Spinal cord (tissue), 10 donors: ENCODE data around the gene MOAP1. TPM values are rescaled to one million over a fixed set of nuclear protein-coding genes. Genes with fewer than 3 reads are reported as not detected.
A peak's percentile ranks its signal among the peaks of the same experiment; 100 is the strongest.
"Not testable (repeated sequence)": the region's sequence is repeated elsewhere in the genome, so short reads cannot be mapped to it uniquely, and the experiment has no call there.

Source experiments
- DNase-seq, 6 donors: peaks; one replicate each; pipeline versions ENCODE4 v3.0.0 to v3.0.0-alpha.2; 2013 to 2015; ENCODE audit warnings: low spot score in 6 of 6, low read depth in 4 of 6
- H3K27ac ChIP-seq: one replicate; pipeline ENCODE4 v1.5.1; 2013; ENCODE audit warnings: low read depth, low read length, control low read depth
- H3K27me3 ChIP-seq: one replicate; pipeline ENCODE4 v1.6.1; 2013; ENCODE audit warnings: low read length; ENCODE audit not compliant: control insufficient read depth, insufficient read depth
- H3K36me3 ChIP-seq: one replicate; pipeline ENCODE4 v1.6.1; 2013; ENCODE audit warnings: low read length; ENCODE audit not compliant: control insufficient read depth, insufficient read depth
- H3K4me1 ChIP-seq: one replicate; pipeline ENCODE4 v1.6.1; 2013; ENCODE audit warnings: low read length; ENCODE audit not compliant: control insufficient read depth, insufficient read depth
- H3K4me3 ChIP-seq: one replicate; pipeline ENCODE4 v1.5.1; 2013; ENCODE audit warnings: low read depth, low read length, control low read depth
- H3K9me3 ChIP-seq: one replicate; pipeline ENCODE4 v1.6.1; 2013; ENCODE audit warnings: low read length; ENCODE audit not compliant: control insufficient read depth, insufficient read depth
- WGBS: methylation state at CpG from one replicate; pipeline ENCODE4 v1.1.5; 2013; ENCODE audit warnings: missing lambda C conversion rate; ENCODE audit not compliant: insufficient coverage; 5-methylcytosine and 5-hydroxymethylcytosine counted together
- polyA plus RNA-seq, 2 donors: library from polyadenylated mRNA; unstranded; fragments of 120-200 nt; gene quantifications; one replicate each; pipeline ENCODE4 v1.2.1, GENCODE V29; 2013; ENCODE audit not compliant: insufficient read length in 2 of 2
- total RNA-seq, 2 donors: library from RNA; depleted of rRNA in 1 of 2; stranded (reverse); fragments of 120-200 nt in 1 of 2; fragments of >200 nt in 1 of 2; gene quantifications; one replicate each; pipeline versions ENCODE4 v1.2.3 to v1.2.4, GENCODE V29; 2013 to 2014
- donor health status: healthy.

Gene MOAP1
- total and polyA plus RNA-seq, 4 donors, result 68.3 to 157 (median 147) TPM

DNA sequence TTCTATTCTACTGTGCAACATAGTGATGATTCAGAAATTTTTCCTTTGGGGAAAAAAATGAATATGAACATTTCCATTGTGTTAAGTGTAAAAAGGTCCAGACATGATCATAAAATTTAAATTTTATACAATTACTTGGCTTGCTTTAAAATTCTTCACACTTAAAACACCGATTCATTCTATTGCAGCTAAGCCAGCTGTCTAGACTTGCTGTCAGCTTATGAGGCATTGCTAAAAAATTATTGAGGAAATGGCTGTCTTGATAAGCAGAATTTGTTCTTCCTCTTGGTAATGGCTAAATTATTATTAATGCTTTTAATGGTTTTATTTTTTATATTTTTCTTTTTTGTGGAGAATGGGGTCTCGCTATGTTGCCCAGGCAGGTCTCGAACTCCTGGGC, 2.3 kb upstream of the MOAP1 start:
- H3K4me3 ChIP-seq, result no peak overlapping the region
- DNase-seq, result no peak
- H3K27ac ChIP-seq, result no peak overlapping the region
- peaks cover 21% of the 10 kb centered on the region for H3K4me1 ChIP-seq
- H3K36me3 ChIP-seq, result peaks cover 18% of the 10 kb centered on the region
- no peaks in the 10 kb centered on the region for H3K9me3 ChIP-seq
- no CpG with 5 or more reads among the region's 3 CpGs for WGBS
- no peaks in the 10 kb centered on the region for H3K27me3 ChIP-seq

DNA sequence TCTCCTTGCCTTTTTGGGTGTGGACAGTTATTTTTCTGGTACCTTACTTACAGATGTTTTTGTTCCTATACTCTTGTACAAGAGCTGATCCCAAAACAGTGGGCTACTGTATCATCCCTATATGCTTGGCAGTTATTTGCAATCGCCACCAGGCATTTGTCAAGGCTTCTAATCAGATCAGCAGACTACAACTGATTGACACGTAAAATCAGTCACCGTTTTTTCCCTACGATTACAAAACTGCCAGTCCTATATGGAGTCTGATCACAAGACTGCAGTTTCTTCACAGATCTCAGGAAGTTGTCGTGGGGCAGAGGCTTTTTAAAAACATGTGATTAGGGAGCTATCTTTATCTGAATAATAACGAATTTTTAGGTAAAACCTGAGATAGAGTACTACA, 1.8 kb upstream of the MOAP1 start:
- 86% methylated on average over 1 of the region's 6 CpGs for WGBS
- H3K4me3 ChIP-seq, result no peak overlapping the region
- no peak for DNase-seq

DNA sequence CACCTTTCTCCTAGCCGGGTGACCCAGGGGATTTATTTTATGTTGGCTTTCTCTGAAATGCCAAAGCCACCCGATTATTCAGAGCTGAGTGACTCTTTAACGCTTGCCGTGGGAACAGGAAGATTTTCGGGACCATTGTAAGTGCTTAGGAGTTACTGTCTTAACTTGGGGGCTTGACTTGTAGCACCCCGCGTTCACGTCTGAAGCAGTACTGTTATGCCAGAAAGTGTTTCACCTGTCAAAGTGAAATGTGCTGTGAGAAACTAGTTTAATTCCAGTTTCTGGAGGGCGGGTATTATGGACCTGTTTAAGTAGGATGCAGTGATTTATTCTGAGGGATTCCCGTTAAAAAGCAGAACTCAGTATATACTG, 638 bp upstream of the MOAP1 start:
- peak overlapping the region; percentile 75 for H3K4me3 ChIP-seq
- WGBS, result 0% methylated on average over 6 of the region's 10 CpGs
- H3K27ac ChIP-seq, result peak overlapping the region; percentile 84
- no peaks in the 10 kb centered on the region for H3K9me3 ChIP-seq
- DNase-seq, result no peak
- no peaks in the 10 kb centered on the region for H3K27me3 ChIP-seq
- peaks cover 21% of the 10 kb centered on the region for H3K36me3 ChIP-seq
- H3K4me1 ChIP-seq, result peaks cover 21% of the 10 kb centered on the region

More for the DNA sequence above, 1.8 kb upstream of the MOAP1 start:
- H3K4me1 ChIP-seq, result peaks cover 21% of the 10 kb centered on the region
- peaks cover 19% of the 10 kb centered on the region for H3K36me3 ChIP-seq
- no peaks in the 10 kb centered on the region for H3K9me3 ChIP-seq
- no peak overlapping the region for H3K27ac ChIP-seq
- H3K27me3 ChIP-seq, result no peaks in the 10 kb centered on the region

DNA sequence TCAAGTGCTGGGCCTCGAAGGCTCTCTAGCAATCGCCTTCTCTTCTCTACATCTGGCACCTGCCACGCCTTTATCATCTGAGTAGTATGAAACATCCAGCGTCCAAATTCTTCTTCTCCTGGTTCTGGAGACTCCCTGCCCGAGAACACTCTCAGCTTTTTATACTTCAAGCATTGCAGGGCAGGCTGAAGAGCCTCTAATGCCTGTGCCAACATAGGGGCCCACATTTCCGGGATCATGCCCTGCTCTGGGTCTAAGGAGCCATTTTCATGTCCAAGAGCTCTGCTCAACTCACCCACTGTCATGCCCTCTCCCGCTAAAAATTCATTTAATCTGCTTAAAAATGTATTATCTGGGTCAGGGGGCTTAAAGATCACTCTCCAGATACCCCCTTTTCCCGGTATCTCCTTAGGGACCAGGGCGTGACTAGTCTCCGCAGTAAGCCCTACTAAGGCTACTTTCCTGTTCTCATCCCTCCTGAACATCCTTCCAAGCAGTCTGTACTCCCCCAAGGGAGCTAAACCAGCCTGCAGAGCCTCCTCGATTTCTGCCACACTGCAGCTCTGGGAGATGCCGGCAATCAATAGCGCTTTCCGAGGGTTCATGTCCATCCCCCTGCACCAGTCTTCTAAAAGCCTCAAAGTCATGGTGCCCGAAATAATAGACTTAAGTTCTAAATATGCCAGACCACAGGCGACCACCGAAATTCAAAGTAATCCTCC, 940 bp downstream of the MOAP1 start:
- Histone ChIP-seq H3K9me3 (no peaks in the 10 kb centered on the region), H3K27ac (no peak overlapping the region), H3K36me3 (peaks cover 16% of the 10 kb centered on the region), H3K4me1 (peaks cover 21% of the 10 kb centered on the region), H3K4me3 (peak overlapping the region; percentile 94), H3K27me3 (no peaks in the 10 kb centered on the region)
- DNase-seq, result no peak
- 47% methylated on average over 15 of the region's 17 CpGs for WGBS

DNA sequence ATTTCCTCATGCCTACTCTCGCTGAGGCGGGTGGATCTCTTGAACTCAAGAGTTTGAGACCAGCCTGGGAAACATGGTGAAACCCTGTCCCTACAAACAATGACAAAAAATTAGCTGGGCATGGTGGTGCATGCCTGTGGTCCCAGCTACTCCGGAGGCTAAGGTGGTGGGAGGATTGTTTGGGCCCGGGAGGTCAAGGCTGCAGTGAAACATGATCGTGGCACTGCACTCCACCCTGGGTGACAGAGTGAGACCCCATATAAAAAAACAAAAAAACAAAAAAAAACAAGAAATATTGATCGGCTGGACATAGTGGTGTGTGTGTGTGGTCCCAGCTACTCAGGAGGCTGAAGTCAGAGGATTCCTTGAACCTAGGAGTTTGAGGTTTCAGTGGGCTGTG, 9.2 kb downstream of the MOAP1 start:
- H3K27ac ChIP-seq, result no peak overlapping the region
- no CpG with 5 or more reads among the region's 6 CpGs for WGBS
- H3K36me3 ChIP-seq, result no peaks in the 10 kb centered on the region
- no peaks in the 10 kb centered on the region for H3K4me1 ChIP-seq
- H3K27me3 ChIP-seq, result no peaks in the 10 kb centered on the region
- DNase-seq, result no peak
- H3K4me3 ChIP-seq, result no peak overlapping the region
- H3K9me3 ChIP-seq, result no peaks in the 10 kb centered on the region

DNA sequence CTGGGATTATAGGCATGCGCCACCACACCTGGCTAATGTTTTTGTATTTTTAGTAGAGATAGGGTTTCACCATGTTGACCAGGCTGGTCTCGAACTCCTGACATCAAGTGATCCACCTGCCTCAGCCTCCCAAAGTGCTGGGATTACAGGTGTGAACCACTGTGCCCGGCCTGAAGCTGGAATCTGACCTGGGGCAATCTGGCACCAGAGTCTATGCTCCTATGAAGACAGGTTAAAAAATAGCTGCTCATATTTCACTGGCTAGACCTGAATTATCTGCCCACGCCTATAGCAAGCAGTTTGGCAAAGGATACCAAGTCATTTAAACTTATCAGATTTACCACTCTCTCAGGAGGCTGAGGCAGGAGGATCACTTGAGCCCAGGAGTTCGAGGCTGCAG, 10.0 kb downstream of the MOAP1 start:
- not testable (repeated sequence) for H3K9me3 ChIP-seq, H3K4me3 ChIP-seq, H3K27me3 ChIP-seq, H3K4me1 ChIP-seq, H3K27ac ChIP-seq, DNase-seq, H3K36me3 ChIP-seq
- WGBS, result 86% methylated on average over 4 of the region's 5 CpGs

DNA sequence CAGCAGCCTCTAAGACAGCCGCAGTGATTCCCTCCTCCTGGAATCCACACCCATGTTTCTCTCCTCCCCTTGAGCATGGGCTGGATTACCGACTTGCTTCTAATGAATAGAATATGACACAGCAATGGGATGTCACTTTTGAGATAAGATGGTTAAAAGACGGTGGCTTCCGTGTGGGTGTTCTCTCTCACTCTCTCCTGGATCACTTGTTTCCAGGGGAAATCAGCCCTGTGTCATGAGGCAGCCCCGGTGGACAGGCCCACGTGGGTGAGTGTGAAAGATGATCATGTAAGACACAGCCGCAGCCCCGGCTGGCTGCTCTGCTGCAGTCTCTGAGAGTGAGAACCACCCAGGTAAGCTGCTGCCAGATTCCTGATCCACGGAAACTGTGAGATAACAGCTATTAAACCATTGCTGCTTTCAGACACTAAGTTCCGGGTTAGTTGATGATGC, 10.7 kb downstream of the MOAP1 start:
- Histone ChIP-seq H3K27me3 (no peaks in the 10 kb centered on the region), H3K36me3 (no peaks in the 10 kb centered on the region), H3K27ac (no peak overlapping the region), H3K4me3 (no peak overlapping the region), H3K4me1 (no peaks in the 10 kb centered on the region), H3K9me3 (no peaks in the 10 kb centered on the region)
- 49% methylated on average over 6 of the region's 10 CpGs for WGBS
- DNase-seq, result peak in 2 of 6 donors; percentile 9 to 59

DNA sequence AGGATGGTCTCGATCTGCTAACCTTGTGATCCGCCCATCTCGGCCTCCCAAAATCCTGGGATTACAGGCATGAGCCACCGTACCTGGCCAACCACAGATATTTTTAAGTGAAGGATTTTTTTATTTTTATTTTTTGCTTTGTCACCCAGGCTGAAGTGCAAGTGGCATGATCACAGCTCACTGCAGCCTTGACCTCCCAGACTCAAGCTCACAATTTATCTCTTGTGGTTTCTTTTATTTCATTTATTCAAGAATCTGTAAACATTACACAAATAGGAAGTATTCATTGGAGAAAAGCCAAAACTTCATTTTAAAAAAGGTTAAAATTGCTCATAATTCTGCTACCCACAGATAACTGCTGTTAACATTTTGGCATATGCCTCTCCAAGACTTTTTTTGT, 13.3 kb downstream of the MOAP1 start:
- H3K27ac ChIP-seq, result no peak overlapping the region
- H3K4me1 ChIP-seq, result no peaks in the 10 kb centered on the region
- 100% methylated on average over 4 of the region's 4 CpGs for whole genome bisulfite sequencing
- DNase-seq, result no peak
- no peak overlapping the region for H3K4me3 ChIP-seq
- H3K27me3 ChIP-seq, result no peaks in the 10 kb centered on the region
- H3K36me3 ChIP-seq, result no peaks in the 10 kb centered on the region
- H3K9me3 ChIP-seq, result no peaks in the 10 kb centered on the region

DNA sequence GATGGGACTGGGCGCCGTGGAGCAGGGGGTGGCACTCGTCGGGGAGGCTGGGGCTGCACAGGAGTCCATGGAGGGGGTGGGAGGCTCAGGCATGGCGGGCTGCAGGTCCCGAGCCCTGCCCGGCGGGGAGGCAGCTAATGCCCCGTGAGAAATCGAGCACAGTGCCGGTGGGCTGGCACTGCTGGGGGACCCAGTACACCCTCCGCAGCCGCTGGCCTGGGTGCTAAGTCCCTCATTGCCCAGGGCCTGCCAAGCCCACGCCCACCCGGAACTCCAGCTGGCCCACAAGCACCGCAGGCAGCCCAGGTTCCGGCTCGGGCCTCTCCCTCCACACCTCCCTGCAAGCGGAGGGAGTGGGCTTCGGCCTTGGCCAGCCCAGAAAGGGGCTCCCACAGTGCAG, 14.6 kb downstream of the MOAP1 start:
- DNase-seq, H3K4me3 ChIP-seq, H3K4me1 ChIP-seq, H3K36me3 ChIP-seq, H3K27ac ChIP-seq, H3K9me3 ChIP-seq, H3K27me3 ChIP-seq: not testable (repeated sequence)
- 94% methylated on average over 17 of the region's 20 CpGs for WGBS

DNA sequence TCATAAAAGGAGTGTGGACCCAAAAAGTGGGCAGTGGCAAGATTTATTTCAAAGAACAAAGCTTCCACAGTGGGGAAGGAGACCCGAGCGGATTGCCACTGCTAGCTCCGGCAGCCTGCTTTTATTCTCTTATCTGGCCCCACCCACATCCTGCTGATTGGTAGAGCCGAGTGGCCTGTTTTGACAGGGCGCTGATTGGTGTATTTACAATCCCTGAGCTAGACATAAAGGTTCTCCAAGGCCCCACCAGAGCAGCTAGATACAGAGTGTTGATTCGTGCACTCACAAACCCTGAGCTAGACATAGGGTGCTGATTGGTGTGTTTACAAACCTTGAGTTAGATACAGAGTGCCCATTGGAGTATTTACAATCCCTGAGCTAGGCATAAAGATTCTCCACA, 15.1 kb downstream of the MOAP1 start:
- not testable (repeated sequence) for H3K4me3 ChIP-seq, H3K4me1 ChIP-seq, H3K27me3 ChIP-seq, H3K36me3 ChIP-seq, DNase-seq, H3K9me3 ChIP-seq, H3K27ac ChIP-seq
- 80% methylated on average over 1 of the region's 6 CpGs for WGBS
